Stomach (tissue), 9 donors: ENCODE results near the gene ARID5B. TPM values are rescaled to one million over a fixed set of nuclear protein-coding genes. Genes with fewer than 3 reads are reported as not detected.
A peak's percentile ranks its signal among the peaks of the same experiment; 100 is the strongest.

Experiments used
- DNase-seq, 2 donors: peaks; one replicate each; pipeline versions ENCODE4 v3.0.0 to v3.0.0-alpha.2; 2013 to 2019
- H3K27ac ChIP-seq, 5 donors: fragments of 200-600 bp in 4 of 5; sonication (generic) in 4 of 5; one replicate each; pipeline ENCODE4 v1.5.1; 2013 to 2019; ENCODE audit warnings: mild to moderate bottlenecking in 1 of 5, moderate library complexity in 1 of 5
- H3K27me3 ChIP-seq, 3 donors: fragments of 200-600 bp; sonication (generic); one replicate each; pipeline ENCODE4 v1.5.1; 2017 to 2019; ENCODE audit warnings: mixed run types in 1 of 3
- H3K36me3 ChIP-seq, 4 donors: fragments of 200-600 bp; sonication (generic); 1 replicate in 3 of 4; 2 replicates in 1 of 4; pipeline ENCODE4 v1.5.1; 2016 to 2019
- H3K4me1 ChIP-seq, 4 donors: fragments of 200-600 bp; sonication (generic); one replicate each; pipeline ENCODE4 v1.5.1; 2016 to 2019
- H3K4me3 ChIP-seq, 4 donors: fragments of 200-600 bp; sonication (generic) in 3 of 4; one replicate each; pipeline ENCODE4 v1.5.1; 2016 to 2019; ENCODE audit warnings: mild to moderate bottlenecking in 1 of 4
- H3K9me3 ChIP-seq, 4 donors: fragments of 200-600 bp; sonication (generic); one replicate each; pipeline ENCODE4 v1.5.1; 2016 to 2019
- EP300 ChIP-seq: sonication (generic); formaldehyde crosslinking; IDR thresholded peaks from one replicate; pipeline ENCODE4 v1.6.1; 2017; ENCODE audit warnings: antibody characterized with exemption
- POLR2A ChIP-seq, 4 donors: fragments of 450-650 bp; IDR thresholded peaks; one replicate each; pipeline ENCODE4 v1.6.1; 2016; ENCODE audit warnings: antibody characterized with exemption in 4 of 4, control low read depth in 2 of 4, mild to moderate bottlenecking in 1 of 4, moderate library complexity in 1 of 4
- POLR2AphosphoS5 ChIP-seq, 3 donors: sonication (generic); formaldehyde crosslinking; IDR thresholded peaks; one replicate each; pipeline ENCODE4 v1.6.1; 2016; ENCODE audit warnings: antibody characterized with exemption in 3 of 3
- WGBS, 5 donors: extraction: QIAGEN DNeasy Blood & Tissue Kit in 3 of 5; methylation state at CpG; one replicate each; pipeline versions ENCODE4 v1.1.5 to v1.1.7; 2013 to 2018; 5-methylcytosine and 5-hydroxymethylcytosine counted together
- intact Hi-C: fragments of 100-400 bp; cut with DNase I; formaldehyde crosslinking; loops from one replicate; pipeline ENCODE4 v1.15.1; 2023; ENCODE audit warnings: low total_unique reads
- polyA plus RNA-seq, 3 donors: library from polyadenylated mRNA; stranded (reverse); fragments of 200-250 nt; gene quantifications; one replicate each; pipeline ENCODE4 v1.2.3, GENCODE V29; 2013
- total RNA-seq, 5 donors: library from RNA; depleted of rRNA; stranded (reverse); fragments of >200 nt; gene quantifications; one replicate each; pipeline versions ENCODE4 v1.1.0 to v1.2.3, GENCODE V29; 2014 to 2016
- TF ChIP-seq, protein P1 (sequence below), 7 experiments: fragments of 450-650 bp in 4 of 7; fragments of 200-600 bp in 3 of 7; sonication (generic) in 3 of 7; IDR thresholded peaks; one replicate each; pipeline ENCODE4 v1.5.1; 2016 to 2019; ENCODE audit warnings: antibody characterized with exemption in 7 of 7, control low read depth in 2 of 7, mild to moderate bottlenecking in 1 of 7
- donor health status: healthy with polysubstance abuse.
- donor health status: Bipolar disorder and iron deficiency.
- donor health status: healthy.

Gene ARID5B
- total and polyA plus RNA-seq, 8 donors: 5.4 to 64.2 (median 11.9) TPM

DNA sequence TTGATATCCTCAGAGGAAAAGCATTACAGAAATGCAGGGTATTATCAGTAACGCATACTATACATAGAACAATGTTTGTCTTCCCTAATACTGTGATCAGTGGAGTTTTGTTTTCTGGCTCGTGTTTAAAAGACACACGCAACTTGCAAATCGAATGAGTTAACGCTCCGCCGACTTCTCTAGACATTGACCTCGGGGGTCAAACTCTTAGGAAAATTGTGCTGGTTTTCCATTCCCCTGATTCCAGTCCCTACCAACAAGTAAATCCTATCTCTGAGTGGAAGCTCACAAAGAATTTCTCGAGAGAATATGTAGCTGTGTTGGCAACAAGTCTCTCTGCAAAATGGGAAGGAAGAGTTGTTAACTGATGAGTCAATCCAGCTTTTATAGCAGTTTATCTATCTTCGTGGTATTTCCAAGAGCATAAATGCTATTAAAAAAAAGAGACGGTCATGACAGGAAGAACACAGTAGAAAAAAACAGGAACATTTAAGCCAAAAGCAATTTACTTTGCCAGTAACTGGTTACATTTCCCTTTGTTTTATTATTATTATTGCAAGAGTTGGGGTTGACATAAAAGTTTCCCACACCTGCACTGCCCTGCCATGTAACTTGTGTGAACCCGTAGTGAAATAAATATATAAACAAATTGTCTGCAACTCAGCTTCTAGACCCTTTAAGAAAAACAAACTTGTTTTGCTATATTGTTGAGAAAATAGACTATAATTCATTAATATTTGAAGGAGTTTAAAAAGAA is 144.4 kb downstream of the ARID5B start:
- no peaks in the 10 kb centered on the region for H3K27me3 ChIP-seq
- peak overlapping the region in 2 of 4 donors; percentile 3 to 14 for H3K4me3 ChIP-seq
- no peaks in the 10 kb centered on the region for H3K36me3 ChIP-seq
- peaks cover 32 to 78% (median 53%) of the 10 kb centered on the region in 4 donors for H3K4me1 ChIP-seq
- H3K9me3 ChIP-seq: no peaks in the 10 kb centered on the region
- WGBS, 5 donors: 7 to 30% (median 14%) methylated on average over 12 of the region's 12 CpGs
- intact Hi-C loops: no loop called here
- peak in 1 of 2 donors; percentile 84 for DNase-seq
- TF ChIP-seq, protein P1, sequence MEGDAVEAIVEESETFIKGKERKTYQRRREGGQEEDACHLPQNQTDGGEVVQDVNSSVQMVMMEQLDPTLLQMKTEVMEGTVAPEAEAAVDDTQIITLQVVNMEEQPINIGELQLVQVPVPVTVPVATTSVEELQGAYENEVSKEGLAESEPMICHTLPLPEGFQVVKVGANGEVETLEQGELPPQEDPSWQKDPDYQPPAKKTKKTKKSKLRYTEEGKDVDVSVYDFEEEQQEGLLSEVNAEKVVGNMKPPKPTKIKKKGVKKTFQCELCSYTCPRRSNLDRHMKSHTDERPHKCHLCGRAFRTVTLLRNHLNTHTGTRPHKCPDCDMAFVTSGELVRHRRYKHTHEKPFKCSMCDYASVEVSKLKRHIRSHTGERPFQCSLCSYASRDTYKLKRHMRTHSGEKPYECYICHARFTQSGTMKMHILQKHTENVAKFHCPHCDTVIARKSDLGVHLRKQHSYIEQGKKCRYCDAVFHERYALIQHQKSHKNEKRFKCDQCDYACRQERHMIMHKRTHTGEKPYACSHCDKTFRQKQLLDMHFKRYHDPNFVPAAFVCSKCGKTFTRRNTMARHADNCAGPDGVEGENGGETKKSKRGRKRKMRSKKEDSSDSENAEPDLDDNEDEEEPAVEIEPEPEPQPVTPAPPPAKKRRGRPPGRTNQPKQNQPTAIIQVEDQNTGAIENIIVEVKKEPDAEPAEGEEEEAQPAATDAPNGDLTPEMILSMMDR (IDR thresholded peaks at IDR 0.05): no peak
- peak in 1 of 3 donors; percentile 33 for TF ChIP-seq POLR2AphosphoS5 (IDR thresholded peaks at IDR 0.05)
- H3K27ac ChIP-seq: peak overlapping the region; percentile 73 to 92 (median 89)

DNA sequence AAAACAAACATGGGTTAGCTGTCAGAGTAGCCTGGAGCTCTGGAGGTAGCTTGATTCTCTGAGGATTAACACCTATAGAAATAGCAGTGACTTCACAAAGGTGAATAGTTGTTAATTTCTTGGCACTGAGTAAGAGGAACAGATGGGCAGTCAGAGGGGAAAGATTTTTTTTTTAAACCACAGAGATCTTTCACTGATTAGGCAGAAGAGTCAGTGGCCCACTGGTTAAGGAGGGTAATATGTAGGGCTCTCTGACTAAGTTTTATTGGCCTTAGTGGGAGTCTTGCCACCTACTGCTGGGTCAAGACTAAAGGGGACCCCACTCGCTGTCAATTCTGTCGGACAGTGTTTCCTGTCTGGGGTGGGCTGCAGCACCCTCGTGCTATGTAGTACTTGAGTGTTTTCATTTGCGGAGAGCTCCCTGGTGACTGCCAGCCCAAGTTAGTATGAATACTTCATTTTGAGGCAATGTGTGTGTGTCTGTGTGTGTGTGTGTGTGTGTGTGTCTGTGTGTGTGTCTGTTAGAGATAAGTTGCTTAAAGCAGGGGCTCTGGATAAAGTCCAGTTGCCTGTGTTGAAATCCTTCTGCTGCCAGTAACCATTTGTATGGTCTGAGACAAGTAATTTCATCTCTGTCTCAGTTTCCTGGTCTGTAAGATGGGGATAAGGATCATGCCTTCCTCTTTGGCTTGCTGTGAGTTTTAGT is 145.2 kb downstream of the ARID5B start:
- Histone ChIP-seq H3K27me3 (no peaks in the 10 kb centered on the region), H3K27ac (peak overlapping the region; percentile 28 to 92 (median 89)), H3K4me1 (peaks cover 36 to 78% (median 56%) of the 10 kb centered on the region in 4 donors), H3K4me3 (no peak overlapping the region), H3K36me3 (peaks cover 0 to 3% (median 1%) of the 10 kb centered on the region in 4 donors), H3K9me3 (no peaks in the 10 kb centered on the region)
- 46 to 62% (median 54%) methylated on average over 4 of the region's 4 CpGs for WGBS, 5 donors
- DNase-seq: peak in 1 of 2 donors; percentile 58
- intact Hi-C loops: no loop called here
- TF ChIP-seq EP300 (no peak), POLR2A (IDR thresholded peaks at IDR 0.05) (no peak), POLR2AphosphoS5 (IDR thresholded peaks at IDR 0.05) (no peak)
- TF ChIP-seq, protein P1 (IDR thresholded peaks at IDR 0.05): no peak

DNA sequence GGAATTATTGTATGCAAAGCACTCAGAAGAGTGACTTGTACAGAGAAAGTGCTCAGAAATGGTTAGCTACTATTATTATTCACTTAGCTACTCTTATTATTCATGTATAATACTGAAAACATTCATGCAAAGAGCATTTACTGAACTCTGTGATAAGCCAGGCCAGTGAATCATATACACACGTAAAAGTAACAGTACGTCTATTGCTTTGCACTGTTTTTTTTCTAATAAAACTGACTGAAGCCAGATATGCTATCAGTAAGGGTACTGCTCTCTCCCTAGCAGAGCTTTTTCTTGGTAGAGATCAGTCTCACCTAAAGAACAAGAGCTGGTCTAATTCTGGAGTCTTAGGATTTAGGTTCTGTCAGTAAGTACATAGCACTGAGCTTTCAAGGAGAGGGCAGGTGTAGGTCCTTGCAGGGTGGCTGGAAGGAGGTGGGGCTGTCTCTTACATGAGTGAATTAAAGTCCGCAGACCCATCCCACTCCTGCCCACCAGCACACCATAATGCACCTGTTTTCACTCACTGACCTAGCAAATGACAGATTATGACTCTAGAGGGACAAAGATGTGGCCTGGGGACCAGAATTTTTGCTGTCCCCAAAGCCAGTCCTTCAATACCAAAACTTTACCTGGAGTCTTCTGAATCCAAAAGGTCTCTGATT is 145.9 kb downstream of the ARID5B start:
- DNase-seq: no peak
- Histone ChIP-seq H3K4me3 (no peak overlapping the region), H3K4me1 (peaks cover 37 to 81% (median 54%) of the 10 kb centered on the region in 4 donors)

More for the DNA sequence above, 145.9 kb downstream of the ARID5B start:
- peaks cover 3 to 9% (median 8%) of the 10 kb centered on the region in 4 donors for H3K36me3 ChIP-seq
- peak overlapping the region; percentile 80 to 92 (median 89) for H3K27ac ChIP-seq
- no peaks in the 10 kb centered on the region for H3K27me3 ChIP-seq
- H3K9me3 ChIP-seq: no peaks in the 10 kb centered on the region
- TF ChIP-seq, protein P1 (IDR thresholded peaks at IDR 0.05): no peak
- TF ChIP-seq POLR2AphosphoS5 (IDR thresholded peaks at IDR 0.05): no peak
- TF ChIP-seq EP300: no peak
- TF ChIP-seq POLR2A (IDR thresholded peaks at IDR 0.05): no peak
- intact Hi-C loops: no loop called here
- 36 to 66% (median 39%) methylated on average over 3 of the region's 3 CpGs for whole genome bisulfite sequencing, 5 donors
